ENCODE data around the gene PTPN21. TPM values are rescaled to one million over a fixed set of nuclear protein-coding genes. Genes with fewer than 3 reads are reported as not detected.
A peak's percentile ranks its signal among the peaks of the same experiment; 100 is the strongest.
"Not testable (repeated sequence)": the region's sequence is repeated elsewhere in the genome, so short reads cannot be mapped to it uniquely, and the experiment has no call there.

Gene PTPN21
- total RNA-seq, 1 donor from 2014 or later = 21.9 TPM

- no peak for DNase-seq (ENCODE audit: low read depth, low spot score)
- H3K27ac Mint-ChIP-seq (ENCODE audit: unreplicated experiment) = no peak overlapping the region
Measured at GRCh38 chr14:88535149-88535548, 19.7 kb downstream of the PTPN21 start.

GRCh38 chr14:88533064-88533602 lies 21.7 kb downstream of the PTPN21 start:
- no peak for DNase-seq (ENCODE audit: low read depth, low spot score)
- no peaks in the 10 kb centered on the region for H3K27me3 Mint-ChIP-seq (ENCODE audit: low read depth)
- no peaks in the 10 kb centered on the region for H3K4me1 Mint-ChIP-seq
- no peak for TF ChIP-seq CTCF (conservative IDR thresholded peaks at IDR 0.05)
- H3K9me3 Mint-ChIP-seq = peaks cover 9% of the 10 kb centered on the region
- peaks cover 30% of the 10 kb centered on the region for H3K36me3 Mint-ChIP-seq (ENCODE audit: low read depth)
- no peak overlapping the region for H3K27ac Mint-ChIP-seq (ENCODE audit: unreplicated experiment)
- no peak overlapping the region for H3K4me3 Mint-ChIP-seq

More at GRCh38 chr14:88535149-88535548, 19.7 kb downstream of the PTPN21 start:
- H3K36me3 Mint-ChIP-seq (ENCODE audit: low read depth) = peaks cover 13% of the 10 kb centered on the region
- peaks cover 6% of the 10 kb centered on the region for H3K9me3 Mint-ChIP-seq
- no peaks in the 10 kb centered on the region for H3K27me3 Mint-ChIP-seq (ENCODE audit: low read depth)
- TF ChIP-seq CTCF (conservative IDR thresholded peaks at IDR 0.05) = peak; percentile 37
- no peaks in the 10 kb centered on the region for H3K4me1 Mint-ChIP-seq
- no peak overlapping the region for H3K4me3 Mint-ChIP-seq

- Mint-ChIP-seq H3K9me3 (peaks cover 13% of the 10 kb centered on the region), H3K36me3 (ENCODE audit: low read depth) (peaks cover 51% of the 10 kb centered on the region)
- DNase-seq (ENCODE audit: low read depth, low spot score) = not testable (repeated sequence)
Measured at GRCh38 chr14:88529889-88530288, 24.9 kb downstream of the PTPN21 start.

GRCh38 chr14:88522393-88522792 lies 32.4 kb downstream of the PTPN21 start:
- no peak for TF ChIP-seq CTCF (conservative IDR thresholded peaks at IDR 0.05)
- Mint-ChIP-seq H3K9me3 (peaks cover 4% of the 10 kb centered on the region), H3K36me3 (ENCODE audit: low read depth) (peaks cover 20% of the 10 kb centered on the region), H3K4me1 (peaks cover 4% of the 10 kb centered on the region), H3K27me3 (ENCODE audit: low read depth) (no peaks in the 10 kb centered on the region), H3K4me3 (no peak overlapping the region), H3K27ac (ENCODE audit: unreplicated experiment) (no peak overlapping the region)
- no peak for DNase-seq (ENCODE audit: low read depth, low spot score)

More at GRCh38 chr14:88529889-88530288, 24.9 kb downstream of the PTPN21 start:
- not testable (repeated sequence) for H3K27ac Mint-ChIP-seq (ENCODE audit: unreplicated experiment); H3K4me1 Mint-ChIP-seq; H3K4me3 Mint-ChIP-seq; H3K27me3 Mint-ChIP-seq (ENCODE audit: low read depth)

- Mint-ChIP-seq H3K36me3 (ENCODE audit: low read depth) (peaks cover 15% of the 10 kb centered on the region), H3K4me1 (peaks cover 10% of the 10 kb centered on the region), H3K27me3 (ENCODE audit: low read depth) (no peaks in the 10 kb centered on the region), H3K27ac (ENCODE audit: unreplicated experiment) (no peak overlapping the region), H3K4me3 (no peak overlapping the region), H3K9me3 (peaks cover 4% of the 10 kb centered on the region)
- TF ChIP-seq CTCF (conservative IDR thresholded peaks at IDR 0.05) = no peak
- DNase-seq (ENCODE audit: low read depth, low spot score) = no peak
Measured at GRCh38 chr14:88521818-88522217, 33.0 kb downstream of the PTPN21 start.

GRCh38 chr14:88519907-88520306 lies 34.9 kb downstream of the PTPN21 start:
- no peak for DNase-seq (ENCODE audit: low read depth, low spot score)
- no peaks in the 10 kb centered on the region for H3K27me3 Mint-ChIP-seq (ENCODE audit: low read depth)
- H3K27ac Mint-ChIP-seq (ENCODE audit: unreplicated experiment) = no peak overlapping the region
- peaks cover 19% of the 10 kb centered on the region for H3K4me1 Mint-ChIP-seq
- H3K9me3 Mint-ChIP-seq = no peaks in the 10 kb centered on the region
- no peak for TF ChIP-seq CTCF (conservative IDR thresholded peaks at IDR 0.05)
- peaks cover 9% of the 10 kb centered on the region for H3K36me3 Mint-ChIP-seq (ENCODE audit: low read depth)
- no peak overlapping the region for H3K4me3 Mint-ChIP-seq

Measured in neural crest cell (in vitro differentiated cells).